Endothelial cell of umbilical vein (primary cell): Measurements from ENCODE around the gene GARS1. TPM values are rescaled to one million over a fixed set of nuclear protein-coding genes. Genes with fewer than 3 reads are reported as not detected.

Experiments used
- BruUV-seq: library from RNA; stranded (reverse); fragments of 400-500 nt; replicated peaks from 2 replicates; lab custom pipeline; 2021; lab: Mats Ljungman, UMichigan
- CTCF ChIA-PET: fragments of 300-600, 350-600 bp; sonication (Branson Sonifier 250); formaldehyde crosslinking; loops from one replicate; lab custom pipeline; 2021; ENCODE audit warnings: antibody characterized with exemption, inconsistent platforms; lab: Charles Lee
- POLR2A ChIA-PET: fragments of 300-600, 350-600 bp; sonication (Branson Sonifier 250); formaldehyde crosslinking; loops from one replicate; lab custom pipeline; 2021; ENCODE audit warnings: antibody characterized with exemption, inconsistent platforms; lab: Charles Lee
- DNase-seq: peaks from one replicate; pipeline ENCODE4 v3.0.0-alpha.2; 2011; ENCODE audit warnings: low read depth, low spot score
- FAIRE-seq: peaks from 2 replicates; lab custom pipeline; 2011; peaks lifted over from hg19 to GRCh38; lab: Jason Lieb, UNC
- H2AFZ ChIP-seq: 2 replicates; pipeline ENCODE4 v1.6.0; 2012; ENCODE audit warnings: low read depth, low read length, control low read depth, inconsistent platforms
- H3K27ac ChIP-seq: 2 replicates; pipeline ENCODE4 v1.5.1; 2011; ENCODE audit warnings: low read depth, mild to moderate bottlenecking, control low read depth, low read length, moderate library complexity; ENCODE audit not compliant: insufficient read depth
- H3K27me3 ChIP-seq, 2 experiments: 2 replicates each; pipeline versions ENCODE4 v1.6.0 to v1.6.1; 2011; ENCODE audit warnings: low read length in 2 of 2, mixed read lengths in 1 of 2; ENCODE audit not compliant: control insufficient read depth in 2 of 2, insufficient read depth in 2 of 2
- H3K36me3 ChIP-seq, 2 experiments: 2 replicates in 1 of 2; 3 replicates in 1 of 2; pipeline ENCODE4 v1.5.1; 2011; ENCODE audit warnings: low read length in 2 of 2, mild to moderate bottlenecking in 1 of 2, moderate library complexity in 1 of 2; ENCODE audit not compliant: control insufficient read depth in 2 of 2, insufficient read depth in 2 of 2; ENCODE audit errors: extremely low read depth in 1 of 2
- H3K4me1 ChIP-seq: 3 replicates; pipeline ENCODE4 v1.5.1; 2011; ENCODE audit warnings: mild to moderate bottlenecking, low read length; ENCODE audit not compliant: control insufficient read depth, insufficient read depth; ENCODE audit errors: extremely low read depth
- H3K4me2 ChIP-seq: 2 replicates; pipeline ENCODE4 v1.6.1; 2011; ENCODE audit warnings: low read length, control low read depth, mixed read lengths; ENCODE audit not compliant: insufficient read depth
- H3K4me3 ChIP-seq, 3 experiments: fragments of 200-600 bp in 1 of 3; sonication (generic), shearing (Covaris generic) in 1 of 3; replicated peaks in 1 of 3; 2 replicates each; pipeline ENCODE4 v1.5.1; 2011 to 2016; ENCODE audit warnings: control low read depth in 3 of 3, low read length in 3 of 3, mild to moderate bottlenecking in 2 of 3, inconsistent platforms in 1 of 3, low read depth in 1 of 3, moderate library complexity in 1 of 3; ENCODE audit not compliant: insufficient read depth in 1 of 3
- H3K79me2 ChIP-seq: 2 replicates; pipeline ENCODE4 v1.6.0; 2012; ENCODE audit warnings: low read length, inconsistent platforms; ENCODE audit not compliant: control insufficient read depth, insufficient read depth
- H3K9ac ChIP-seq: replicated peaks from 2 replicates; pipeline ENCODE3; 2011; ENCODE audit warnings: low read length, control low read depth; ENCODE audit not compliant: insufficient read depth; ENCODE audit errors: extremely low read depth
- H3K9me1 ChIP-seq: replicated peaks from 3 replicates; pipeline ENCODE4 v1.6.0; 2011; ENCODE audit warnings: mild to moderate bottlenecking, low read length; ENCODE audit not compliant: control insufficient read depth, insufficient read depth; ENCODE audit errors: extremely low read depth
- H3K9me3 ChIP-seq: replicated peaks from 2 replicates; pipeline ENCODE4 v1.5.1; 2012; ENCODE audit warnings: low read length, inconsistent platforms; ENCODE audit not compliant: control insufficient read depth, insufficient read depth
- H4K20me1 ChIP-seq: replicated peaks from 2 replicates; pipeline ENCODE3; 2011; ENCODE audit warnings: mild to moderate bottlenecking, low read length; ENCODE audit not compliant: control insufficient read depth, insufficient read depth; ENCODE audit errors: extremely low read depth
- CTCF ChIP-seq, 2 donors: IDR thresholded peaks; 1 replicate in 1 of 2; 2 replicates in 1 of 2; pipeline ENCODE4 v1.5.1; 2011; ENCODE audit warnings: low read length in 2 of 2, mild to moderate bottlenecking in 2 of 2, moderate library complexity in 2 of 2, control low read depth in 1 of 2, inconsistent platforms in 1 of 2, low read depth in 1 of 2; ENCODE audit not compliant: insufficient read depth in 1 of 2; ENCODE audit errors: extremely low read depth in 1 of 2
- EZH2 ChIP-seq: IDR thresholded peaks from 2 replicates; pipeline ENCODE4 v1.6.1; 2012; ENCODE audit warnings: borderline replicate concordance, low read depth, mild to moderate bottlenecking, moderate library complexity, low read length, inconsistent platforms; ENCODE audit not compliant: severe bottlenecking
- FOS ChIP-seq: IDR thresholded peaks from 2 replicates; pipeline ENCODE4 v1.6.1; 2011; ENCODE audit warnings: mild to moderate bottlenecking, low read length, moderate library complexity, borderline replicate concordance; ENCODE audit not compliant: insufficient read depth
- GATA2 ChIP-seq: IDR thresholded peaks from 2 replicates; pipeline ENCODE4 v1.7.0; 2011; ENCODE audit warnings: low read depth, mild to moderate bottlenecking, moderate library complexity, mixed read lengths, low read length; ENCODE audit not compliant: insufficient read length, insufficient read depth
- JUN ChIP-seq: IDR thresholded peaks from 2 replicates; pipeline ENCODE4 v1.6.1; 2011; ENCODE audit warnings: borderline replicate concordance, low read depth; ENCODE audit not compliant: insufficient read length, insufficient read depth
- MYC ChIP-seq: IDR thresholded peaks from one replicate; pipeline ENCODE4 v1.6.1; 2011; ENCODE audit warnings: mild to moderate bottlenecking, low read depth, low read length
- POLR2A ChIP-seq: IDR thresholded peaks from 2 replicates; pipeline ENCODE4 v1.6.1; 2012; ENCODE audit warnings: low read depth, mild to moderate bottlenecking, control low read depth, low read length
- POLR2AphosphoS5 ChIP-seq: IDR thresholded peaks from 2 replicates; pipeline ENCODE4 v1.6.1; 2012; ENCODE audit warnings: low read depth, mild to moderate bottlenecking, control low read depth, low read length, moderate library complexity; ENCODE audit not compliant: insufficient read depth
- dilution Hi-C: fragments of 300-500 bp; cut with MboI; formaldehyde crosslinking; loops from one replicate; pipeline ENCODE4 v1.15.0; 2019; ENCODE audit warnings: low sequenced_read_pairs; ENCODE audit not compliant: extremely low pct_ligation_motif_present
- intact Hi-C: fragments of 100-400 bp; cut with micrococcal nuclease; formaldehyde crosslinking; loops from one replicate; pipeline ENCODE4 v1.10.0; 2022
- polyA plus RNA-seq, 4 experiments: library from polyadenylated mRNA; depleted of rRNA in 3 of 4; stranded (reverse) in 3 of 4; unstranded in 1 of 4; fragments of >200 nt; gene quantifications; 2 replicates each; pipeline versions ENCODE4 v1.2.1 to v1.2.3, GENCODE V29; 2011 to 2012; ENCODE audit warnings: missing spikeins in 1 of 4
- total RNA-seq: library from RNA; stranded (reverse); gene quantifications from 2 replicates; pipeline ENCODE4 v1.2.3, GENCODE V29; 2021
- TF ChIP-seq, protein P1 (sequence below): IDR thresholded peaks from 2 replicates; pipeline ENCODE4 v1.6.1; 2011; ENCODE audit not compliant: insufficient read depth, insufficient read length

Gene GARS1
- total and polyA plus RNA-seq, 2 donors (not counting 3 experiments of a cell fraction or from before 2014, with no cell fraction given) = 194 to 295 TPM

GRCh38 chr7:30683306-30683705 lies 88.6 kb downstream of the GARS1 start:
- Histone ChIP-seq H3K27ac (no peak overlapping the region), H3K9ac (no peak overlapping the region), H3K9me3 (no peaks in the 10 kb centered on the region), H3K9me1 (no peaks in the 10 kb centered on the region), H3K4me2 (no peak overlapping the region), H3K36me3 (no peaks in the 10 kb centered on the region), H3K4me1 (no peaks in the 10 kb centered on the region), H2AFZ (no peak overlapping the region), H3K4me3 (no peak overlapping the region), H3K79me2 (no peaks in the 10 kb centered on the region), H4K20me1 (no peaks in the 10 kb centered on the region), H3K27me3 (peaks cover 56 to 61% of the 10 kb centered on the region in 2 experiments)
- DNase-seq (no peak), FAIRE-seq (no peak)
- dilution Hi-C loops = no loop called here
- no peak for TF ChIP-seq POLR2A
- no peak for TF ChIP-seq EZH2
- TF ChIP-seq JUN = no peak
- TF ChIP-seq FOS = no peak
- no peak for TF ChIP-seq GATA2
- TF ChIP-seq POLR2AphosphoS5 = no peak
- TF ChIP-seq MYC = no peak
- no peak for TF ChIP-seq CTCF (IDR thresholded peaks at IDR 0.05; ENCODE audit: extremely low read depth in 1 of 2, insufficient read depth in 1 of 2, low read depth in 1 of 2, low read length in 2 of 2)
- TF ChIP-seq, protein P1, sequence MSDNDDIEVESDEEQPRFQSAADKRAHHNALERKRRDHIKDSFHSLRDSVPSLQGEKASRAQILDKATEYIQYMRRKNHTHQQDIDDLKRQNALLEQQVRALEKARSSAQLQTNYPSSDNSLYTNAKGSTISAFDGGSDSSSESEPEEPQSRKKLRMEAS = no peak
- intact Hi-C loops = no loop called here
- ChIA-PET POLR2A (no interaction called here), CTCF (interaction anchor here (1.0 kb wide), 1 partner anchor 56 kb away, joined by 3 read pairs; no protein-coding TSS in a partner anchor)
- no TSS peak for BruUV-seq

Other genes with a start within 250 kb of the GARS1 start
- gene NOD1, start 116.1 kb upstream of the GARS1 start, total RNA-seq = 39.2 and 39.7 TPM in 2 replicates
- 22.1 and 23.2 TPM in 2 replicates for gene NOD1, start 116.1 kb upstream of the GARS1 start, polyA plus RNA-seq
- gene GGCT, start 90.0 kb upstream of the GARS1 start, total RNA-seq = 44.3 and 46.9 TPM in 2 replicates
- gene GGCT, start 90.0 kb upstream of the GARS1 start, polyA plus RNA-seq = 14.7 and 21.1 TPM in 2 replicates
- gene CRHR2, start 87.6 kb downstream of the GARS1 start, total RNA-seq = not detected in 2 replicates
- gene CRHR2, start 87.6 kb downstream of the GARS1 start, polyA plus RNA-seq = not detected in 2 replicates
- gene INMT, start 157.3 kb downstream of the GARS1 start, total RNA-seq = not detected in 2 replicates
- not detected in 2 replicates for gene INMT, start 157.3 kb downstream of the GARS1 start, polyA plus RNA-seq
- gene MINDY4, start 176.5 kb downstream of the GARS1 start, total RNA-seq = 4.7 and 5.2 TPM in 2 replicates
- gene MINDY4, start 176.5 kb downstream of the GARS1 start, polyA plus RNA-seq = 2.2 and 2.3 TPM in 2 replicates